Panc1 (cell line): ENCODE results near the gene RPAP2. TPM values are rescaled to one million over a fixed set of nuclear protein-coding genes. Genes with fewer than 3 reads are reported as not detected.

ENCODE experiments used
- ATAC-seq: fragments of 200-7000 bp; cut with Tn5 transposase; 2 replicates; pipeline ENCODE4 v1.9.1; 2020; ENCODE audit warnings: mild to moderate bottlenecking, moderate library complexity
- BruUV-seq: library from RNA; stranded (reverse); fragments of 400-500 nt; replicated peaks from 2 replicates; lab custom pipeline; 2021; lab: Mats Ljungman, UMichigan
- CTCF ChIA-PET: fragments of 300-600 bp; sonication (Branson Sonifier 250); formaldehyde crosslinking; loops from one replicate; lab custom pipeline; 2022; ENCODE audit warnings: antibody characterized with exemption; lab: Charles Lee
- POLR2A ChIA-PET: fragments of 300-600 bp; sonication (Branson Sonifier 250); formaldehyde crosslinking; loops from one replicate; lab custom pipeline; 2022; ENCODE audit warnings: antibody characterized with exemption; lab: Charles Lee
- DNase-seq: peaks from one replicate; pipeline ENCODE4 v3.0.0-alpha.2; 2010; ENCODE audit warnings: low read depth, low spot score
- H3K27ac ChIP-seq: 2 replicates; pipeline ENCODE4 v1.5.1; 2011; ENCODE audit warnings: mild to moderate bottlenecking, low read length, inconsistent platforms
- H3K27me3 ChIP-seq: fragments of 200-500 bp; sonication (Bioruptor generic); 2 replicates; pipeline ENCODE4 v1.6.0; 2014; ENCODE audit warnings: low read length, inconsistent platforms; ENCODE audit not compliant: control insufficient read depth, insufficient read depth
- H3K36me3 ChIP-seq: fragments of 200-500 bp; sonication (Bioruptor generic); 2 replicates; pipeline ENCODE4 v1.5.1; 2014; ENCODE audit warnings: inconsistent platforms, mild to moderate bottlenecking, low read length, moderate library complexity; ENCODE audit not compliant: control insufficient read depth, insufficient read depth
- H3K4me1 ChIP-seq: 2 replicates; pipeline ENCODE4 v1.5.1; 2011; ENCODE audit warnings: inconsistent platforms, mild to moderate bottlenecking, low read length, moderate library complexity; ENCODE audit not compliant: control insufficient read depth, insufficient read depth
- H3K4me3 ChIP-seq, 2 experiments: 2 replicates each; pipeline ENCODE4 v1.5.1; 2011 to 2012; ENCODE audit warnings: low read depth in 2 of 2, low read length in 2 of 2, mild to moderate bottlenecking in 2 of 2, inconsistent platforms in 1 of 2, moderate library complexity in 1 of 2
- H3K9me3 ChIP-seq: fragments of 200-500 bp; sonication (Bioruptor generic); 2 replicates; pipeline ENCODE4 v1.5.1; 2014; ENCODE audit warnings: low read depth, mild to moderate bottlenecking, inconsistent platforms, low read length, moderate library complexity; ENCODE audit not compliant: control insufficient read depth, insufficient read depth
- POLR2AphosphoS5 ChIP-seq: IDR thresholded peaks from 2 replicates; pipeline ENCODE4 v1.6.1; 2012; ENCODE audit warnings: mild to moderate bottlenecking, low read depth, low read length, moderate library complexity
- SIN3A ChIP-seq: IDR thresholded peaks from 2 replicates; pipeline ENCODE4 v1.6.1; 2012; ENCODE audit warnings: low read depth, mild to moderate bottlenecking, low read length, moderate library complexity, borderline replicate concordance; ENCODE audit not compliant: insufficient read depth
- TCF7L2 ChIP-seq: IDR thresholded peaks from 2 replicates; pipeline ENCODE4 v1.6.1; 2011; ENCODE audit warnings: mild to moderate bottlenecking, low read depth, low read length, inconsistent platforms
- in situ Hi-C: cut with HindIII; loops from 2 replicates; pipeline ENCODE4 v1.10.0; 2016; ENCODE audit warnings: low sequenced_read_pairs, low pct_unique_long_range_greater_than_20kb
- intact Hi-C: fragments of 100-400 bp; cut with micrococcal nuclease; formaldehyde crosslinking; loops from one replicate; pipeline ENCODE4 v1.10.0; 2022; ENCODE audit not compliant: unreplicated experiment
- total RNA-seq: library from RNA; stranded (reverse); gene quantifications from one replicate; pipeline ENCODE4 v1.2.1, GENCODE V29; 2021; ENCODE audit not compliant: unreplicated experiment
- TF ChIP-seq, protein P1 (sequence below), 2 experiments: IDR thresholded peaks; 2 replicates each; pipeline ENCODE4 v1.6.1; 2011 to 2012; ENCODE audit warnings: low read depth in 2 of 2, control low read depth in 1 of 2, low read length in 1 of 2, mild to moderate bottlenecking in 1 of 2, moderate library complexity in 1 of 2; ENCODE audit not compliant: insufficient read depth in 1 of 2
- TF ChIP-seq, protein P2 (sequence below): fragments of 450-650 bp; IDR thresholded peaks from 2 replicates; pipeline ENCODE4 v1.5.1; 2017; ENCODE audit warnings: mild to moderate bottlenecking

RPAP2 gene
- total RNA-seq, 1 experiment from 2014 or later, result 16.3 TPM

DNA sequence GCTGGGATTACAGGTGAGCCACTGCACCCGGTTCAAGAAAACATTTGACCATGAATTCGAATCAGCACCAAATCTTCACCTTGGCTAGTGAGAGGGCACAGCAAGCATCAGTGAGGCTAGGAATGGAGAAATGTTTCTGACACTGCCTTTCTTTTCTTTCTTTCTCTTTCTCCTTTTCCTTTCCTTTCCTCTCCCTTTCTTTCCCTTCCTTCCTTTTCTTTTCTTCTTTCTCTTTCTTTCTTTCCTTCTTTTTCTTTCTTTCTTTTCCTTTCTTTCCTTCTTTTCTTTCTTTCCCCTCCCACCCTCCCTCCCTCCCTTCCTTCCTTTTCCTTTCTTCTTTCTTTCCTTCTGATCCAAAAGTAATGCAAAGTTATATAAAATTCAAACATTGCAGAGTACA, 147.0 kb downstream of the RPAP2 start:
- H3K36me3 ChIP-seq, result no peaks in the 10 kb centered on the region
- H3K27me3 ChIP-seq, result peaks cover 2% of the 10 kb centered on the region; the same call in 1 of the 2 replicates
- CTCF ChIA-PET, result no interaction called here
- no peak for TF ChIP-seq TCF7L2
- no peak for TF ChIP-seq POLR2AphosphoS5
- in situ Hi-C loops (no loop called here), intact Hi-C loops (no loop called here)
- POLR2A ChIA-PET, result no interaction called here
- H3K27ac ChIP-seq, result no peak overlapping the region
- no peaks in the 10 kb centered on the region for H3K4me1 ChIP-seq
- no peaks in the 10 kb centered on the region for H3K9me3 ChIP-seq
- DNase-seq (no peak), ATAC-seq (no peak)
- no TSS peak for BruUV-seq
- no peak overlapping the region for H3K4me3 ChIP-seq

DNA sequence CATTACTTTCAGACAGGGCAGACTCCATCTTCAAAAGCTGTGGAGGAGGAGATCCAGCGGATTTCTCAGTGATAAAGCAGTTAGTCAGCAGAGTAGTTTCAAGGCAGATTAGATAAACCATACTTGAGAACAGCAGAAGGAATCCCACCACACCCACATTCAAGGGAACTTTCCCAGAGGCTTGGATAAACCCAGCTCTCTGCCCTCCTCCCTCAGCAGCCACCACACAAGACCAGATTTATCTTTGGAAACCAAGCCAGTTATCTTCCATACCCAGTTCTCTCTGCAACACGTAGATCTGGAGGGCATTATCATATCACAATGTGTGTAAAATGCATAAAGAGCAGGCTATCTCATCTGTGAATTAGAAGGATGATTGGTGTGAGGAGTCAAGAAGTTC, 147.7 kb downstream of the RPAP2 start:
- ChIA-PET POLR2A (no interaction called here), CTCF (no interaction called here)
- in situ Hi-C loops, result no loop called here
- Histone ChIP-seq H3K27me3 (peaks cover 2% of the 10 kb centered on the region; the same call in 1 of the 2 replicates), H3K27ac (no peak overlapping the region), H3K36me3 (no peaks in the 10 kb centered on the region), H3K9me3 (no peaks in the 10 kb centered on the region), H3K4me1 (no peaks in the 10 kb centered on the region), H3K4me3 (no peak overlapping the region)
- TF ChIP-seq, protein P1, sequence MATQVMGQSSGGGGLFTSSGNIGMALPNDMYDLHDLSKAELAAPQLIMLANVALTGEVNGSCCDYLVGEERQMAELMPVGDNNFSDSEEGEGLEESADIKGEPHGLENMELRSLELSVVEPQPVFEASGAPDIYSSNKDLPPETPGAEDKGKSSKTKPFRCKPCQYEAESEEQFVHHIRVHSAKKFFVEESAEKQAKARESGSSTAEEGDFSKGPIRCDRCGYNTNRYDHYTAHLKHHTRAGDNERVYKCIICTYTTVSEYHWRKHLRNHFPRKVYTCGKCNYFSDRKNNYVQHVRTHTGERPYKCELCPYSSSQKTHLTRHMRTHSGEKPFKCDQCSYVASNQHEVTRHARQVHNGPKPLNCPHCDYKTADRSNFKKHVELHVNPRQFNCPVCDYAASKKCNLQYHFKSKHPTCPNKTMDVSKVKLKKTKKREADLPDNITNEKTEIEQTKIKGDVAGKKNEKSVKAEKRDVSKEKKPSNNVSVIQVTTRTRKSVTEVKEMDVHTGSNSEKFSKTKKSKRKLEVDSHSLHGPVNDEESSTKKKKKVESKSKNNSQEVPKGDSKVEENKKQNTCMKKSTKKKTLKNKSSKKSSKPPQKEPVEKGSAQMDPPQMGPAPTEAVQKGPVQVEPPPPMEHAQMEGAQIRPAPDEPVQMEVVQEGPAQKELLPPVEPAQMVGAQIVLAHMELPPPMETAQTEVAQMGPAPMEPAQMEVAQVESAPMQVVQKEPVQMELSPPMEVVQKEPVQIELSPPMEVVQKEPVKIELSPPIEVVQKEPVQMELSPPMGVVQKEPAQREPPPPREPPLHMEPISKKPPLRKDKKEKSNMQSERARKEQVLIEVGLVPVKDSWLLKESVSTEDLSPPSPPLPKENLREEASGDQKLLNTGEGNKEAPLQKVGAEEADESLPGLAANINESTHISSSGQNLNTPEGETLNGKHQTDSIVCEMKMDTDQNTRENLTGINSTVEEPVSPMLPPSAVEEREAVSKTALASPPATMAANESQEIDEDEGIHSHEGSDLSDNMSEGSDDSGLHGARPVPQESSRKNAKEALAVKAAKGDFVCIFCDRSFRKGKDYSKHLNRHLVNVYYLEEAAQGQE (IDR thresholded peaks at IDR 0.05; ENCODE audit: insufficient read depth in 1 of 2, low read depth in 2 of 2, low read length in 1 of 2), result no peak
- TF ChIP-seq SIN3A (no peak), TCF7L2 (no peak), POLR2AphosphoS5 (no peak)
- TF ChIP-seq, protein P2, sequence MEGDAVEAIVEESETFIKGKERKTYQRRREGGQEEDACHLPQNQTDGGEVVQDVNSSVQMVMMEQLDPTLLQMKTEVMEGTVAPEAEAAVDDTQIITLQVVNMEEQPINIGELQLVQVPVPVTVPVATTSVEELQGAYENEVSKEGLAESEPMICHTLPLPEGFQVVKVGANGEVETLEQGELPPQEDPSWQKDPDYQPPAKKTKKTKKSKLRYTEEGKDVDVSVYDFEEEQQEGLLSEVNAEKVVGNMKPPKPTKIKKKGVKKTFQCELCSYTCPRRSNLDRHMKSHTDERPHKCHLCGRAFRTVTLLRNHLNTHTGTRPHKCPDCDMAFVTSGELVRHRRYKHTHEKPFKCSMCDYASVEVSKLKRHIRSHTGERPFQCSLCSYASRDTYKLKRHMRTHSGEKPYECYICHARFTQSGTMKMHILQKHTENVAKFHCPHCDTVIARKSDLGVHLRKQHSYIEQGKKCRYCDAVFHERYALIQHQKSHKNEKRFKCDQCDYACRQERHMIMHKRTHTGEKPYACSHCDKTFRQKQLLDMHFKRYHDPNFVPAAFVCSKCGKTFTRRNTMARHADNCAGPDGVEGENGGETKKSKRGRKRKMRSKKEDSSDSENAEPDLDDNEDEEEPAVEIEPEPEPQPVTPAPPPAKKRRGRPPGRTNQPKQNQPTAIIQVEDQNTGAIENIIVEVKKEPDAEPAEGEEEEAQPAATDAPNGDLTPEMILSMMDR, result no peak
- ATAC-seq (no peak), DNase-seq (no peak)
- intact Hi-C loops, result no loop called here
- BruUV-seq, result no TSS peak

DNA sequence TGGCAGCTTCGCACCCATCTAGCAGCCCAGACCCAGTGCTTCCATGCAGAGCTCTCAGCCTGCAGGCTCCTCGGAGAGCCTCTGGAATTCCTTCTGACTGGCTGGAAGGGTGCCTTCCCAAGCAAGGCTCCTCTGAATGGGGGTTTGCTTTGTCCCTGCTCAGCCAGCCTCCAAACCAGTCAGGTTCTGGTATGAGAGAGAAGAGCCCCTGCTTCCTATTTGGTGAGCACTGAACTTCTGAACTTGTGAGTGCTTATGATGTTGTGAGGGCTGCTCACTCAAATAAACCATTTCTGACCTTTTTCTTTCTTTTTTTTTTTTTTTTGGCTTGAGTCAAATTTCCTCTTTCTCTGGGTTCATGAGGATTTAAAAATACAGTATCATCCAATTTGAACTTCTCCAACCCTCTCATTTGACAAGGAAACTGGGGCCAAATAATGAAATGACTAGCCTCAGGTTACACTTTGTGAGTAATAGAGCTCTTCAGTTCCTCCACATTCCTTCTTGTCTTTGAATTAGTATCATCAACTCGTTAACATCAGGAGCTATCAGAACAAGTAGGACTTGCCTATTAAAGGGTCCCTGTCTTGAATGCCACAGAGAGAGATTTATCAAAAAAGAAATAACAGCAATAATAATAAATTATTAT, 148.3 kb downstream of the RPAP2 start:
- DNase-seq (no peak), ATAC-seq (no peak)
- peaks cover 2% of the 10 kb centered on the region; the same call in 1 of the 2 replicates for H3K27me3 ChIP-seq
- no peaks in the 10 kb centered on the region for H3K36me3 ChIP-seq
- H3K4me3 ChIP-seq, result no peak overlapping the region
- CTCF ChIA-PET, result no interaction called here
- H3K9me3 ChIP-seq, result no peaks in the 10 kb centered on the region
- POLR2A ChIA-PET, result interaction anchor here (0.6 kb wide), 1 partner anchor 9 kb away, joined by 20 read pairs; no protein-coding TSS in a partner anchor
- TF ChIP-seq POLR2AphosphoS5, result no peak
- no peak for TF ChIP-seq TCF7L2
- TF ChIP-seq, protein P2, result no peak
- TF ChIP-seq SIN3A, result no peak
- TF ChIP-seq, protein P1 (IDR thresholded peaks at IDR 0.05; ENCODE audit: insufficient read depth in 1 of 2, low read depth in 2 of 2, low read length in 1 of 2), result no peak
- no peaks in the 10 kb centered on the region for H3K4me1 ChIP-seq
- H3K27ac ChIP-seq, result no peak overlapping the region
- BruUV-seq, result no TSS peak
- intact Hi-C loops (no loop called here), in situ Hi-C loops (no loop called here)
